Kidney (tissue), 14 donors: ENCODE results near the gene MED14. TPM values are rescaled to one million over a fixed set of nuclear protein-coding genes. Genes with fewer than 3 reads are reported as not detected.

ENCODE experiments used
- DNase-seq, 5 donors: peaks; one replicate each; pipeline ENCODE4 v3.0.0-alpha.2; 2013 to 2020
- FAIRE-seq: peaks from 2 replicates; lab custom pipeline; 2012; peaks lifted over from hg19 to GRCh38; lab: Jason Lieb, UNC
- H3K27ac ChIP-seq, 2 donors: one replicate each; pipeline ENCODE4 v1.7.0; 2013; ENCODE audit warnings: low read depth in 2 of 2, low read length in 2 of 2, inconsistent platforms in 1 of 2
- H3K27me3 ChIP-seq: one replicate; pipeline ENCODE4 v1.7.1; 2013; ENCODE audit warnings: low read length, inconsistent platforms; ENCODE audit not compliant: control insufficient read depth, insufficient read depth
- H3K36me3 ChIP-seq, 3 donors: one replicate each; pipeline versions ENCODE4 v1.7.0 to v1.7.1; 2013; ENCODE audit warnings: low read length in 3 of 3, control low read depth in 1 of 3, inconsistent platforms in 1 of 3; ENCODE audit not compliant: insufficient read depth in 3 of 3, control insufficient read depth in 2 of 3
- H3K4me1 ChIP-seq, 3 donors: one replicate each; pipeline versions ENCODE4 v1.7.0 to v1.7.1; 2013; ENCODE audit warnings: low read length in 3 of 3, inconsistent platforms in 1 of 3, low read depth in 1 of 3; ENCODE audit not compliant: control insufficient read depth in 2 of 3, insufficient read depth in 2 of 3
- H3K4me3 ChIP-seq, 3 donors: one replicate each; pipeline versions ENCODE4 v1.7.0 to v1.8.1; 2013; ENCODE audit warnings: low read length in 3 of 3, control low read depth in 1 of 3, inconsistent platforms in 1 of 3
- H3K9ac ChIP-seq, 3 donors: one replicate each; pipeline versions ENCODE4 v1.7.0 to v1.7.1; 2013; ENCODE audit warnings: low read length in 3 of 3, control low read depth in 1 of 3, inconsistent platforms in 1 of 3
- H3K9me3 ChIP-seq, 3 donors: one replicate each; pipeline versions ENCODE4 v1.7.0 to v1.7.1; 2013; ENCODE audit warnings: low read length in 3 of 3, control low read depth in 1 of 3, inconsistent platforms in 1 of 3; ENCODE audit not compliant: control insufficient read depth in 2 of 3, insufficient read depth in 1 of 3
- CTCF ChIP-seq: IDR thresholded peaks from 3 replicates; pipeline ENCODE4 v1.5.1; 2012; ENCODE audit warnings: mild to moderate bottlenecking, moderate library complexity, borderline replicate concordance; ENCODE audit not compliant: insufficient read depth; ENCODE audit errors: extremely low read depth
- intact Hi-C: fragments of 100-400 bp; cut with DNase I; formaldehyde crosslinking; loops from one replicate; pipeline ENCODE4 v1.11.1; 2022
- polyA plus RNA-seq: library from polyadenylated mRNA; stranded (reverse); fragments of 350-450 nt; fragmentation: Illumina TruSeq; extraction: RNeasy Lipid Tissue Mini Kit (QIAGEN cat#74804); gene quantifications from one replicate; pipeline ENCODE4 v1.2.3, GENCODE V29; 2014; ENCODE audit warnings: low read depth, low replicate concordance; ENCODE audit not compliant: insufficient read depth
- total RNA-seq: library from RNA; stranded (reverse); fragmentation: NEBNext Ultra II Directional; extraction: Animal tissue kit (Norgen Biotek cat#: 25700); gene quantifications from one replicate; pipeline ENCODE4 v1.2.1, GENCODE V29; 2021
- donor health status: control.
- donor health status: control.
- donor health status: control.
- donor health status: control.
- donor health status: control.
- donor health status: DM: yes; HTN: yes; CAD: no.
- donor health status: Normal renal cell carcinoma (clear cell type).

MED14 gene
- total and polyA plus RNA-seq, 2 donors from 2014 or later: 5.9 to 53.7 TPM

- Histone ChIP-seq H3K4me3 (no peak overlapping the region), H3K36me3 (peaks cover 0 to 14% (median 0%) of the 10 kb centered on the region in 3 donors), H3K27ac (no peak overlapping the region), H3K9me3 (no peaks in the 10 kb centered on the region), H3K27me3 (peaks cover 2% of the 10 kb centered on the region), H3K4me1 (no peaks in the 10 kb centered on the region), H3K9ac (no peak overlapping the region)
- DNase-seq (no peak), FAIRE-seq (no peak)
- no peak for TF ChIP-seq CTCF
- intact Hi-C loops: no loop called here
Measured at GRCh38 chrX:40660381-40660780, 75.0 kb downstream of the MED14 start.

DNA sequence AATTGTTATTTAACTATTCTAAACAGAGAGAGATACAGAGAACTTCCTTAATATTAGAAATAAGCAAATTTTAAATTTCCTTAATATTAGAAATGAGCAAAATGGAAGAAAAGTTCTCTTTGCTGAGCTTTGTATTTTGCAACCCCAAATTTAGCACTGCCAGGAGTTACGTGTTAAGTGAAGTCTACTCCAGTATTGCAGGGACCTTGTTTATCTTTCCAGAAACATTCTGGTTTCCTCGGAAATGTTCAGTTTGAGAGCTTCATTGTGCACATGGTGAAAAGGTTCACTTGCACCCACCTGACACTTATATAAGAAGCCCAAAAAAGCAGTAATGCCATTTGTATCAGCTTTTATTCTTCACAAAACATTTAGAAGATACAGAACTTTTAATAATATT lies 81.8 kb downstream of the MED14 start:
- no peak overlapping the region for H3K4me3 ChIP-seq
- peaks cover 7% of the 10 kb centered on the region for H3K27me3 ChIP-seq
- peaks cover 0 to under 1% (median 0%) of the 10 kb centered on the region in 3 donors for H3K36me3 ChIP-seq
- no peak for FAIRE-seq
- H3K4me1 ChIP-seq: no peaks in the 10 kb centered on the region
- H3K9ac ChIP-seq: no peak overlapping the region
- no peaks in the 10 kb centered on the region for H3K9me3 ChIP-seq
- DNase-seq: no peak
- no peak overlapping the region for H3K27ac ChIP-seq
- TF ChIP-seq CTCF: no peak
- intact Hi-C loops: no loop called here

DNA sequence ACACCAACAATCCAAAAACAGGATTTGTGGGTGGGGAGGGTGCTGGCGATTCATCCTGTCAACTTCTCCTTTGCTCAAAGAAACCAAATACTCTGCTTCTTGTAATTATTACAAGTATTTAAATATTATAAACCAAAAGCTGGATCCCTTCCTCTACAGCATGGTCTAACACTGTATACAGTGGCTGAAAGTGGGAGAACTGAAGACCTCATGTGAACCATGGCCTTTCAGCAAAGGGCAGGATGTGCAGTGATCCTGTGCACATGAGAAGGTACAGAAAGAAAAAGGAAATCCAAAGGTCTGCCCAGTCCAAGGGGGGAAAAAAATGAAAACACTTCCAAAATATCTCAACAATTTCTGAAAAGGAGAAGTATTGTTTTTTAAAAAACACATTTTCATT lies 82.7 kb downstream of the MED14 start:
- DNase-seq (no peak), FAIRE-seq (no peak)
- H3K9me3 ChIP-seq: no peaks in the 10 kb centered on the region
- intact Hi-C loops: no loop called here
- TF ChIP-seq CTCF: no peak
- H3K36me3 ChIP-seq: no peaks in the 10 kb centered on the region
- H3K27me3 ChIP-seq: peaks cover 10% of the 10 kb centered on the region
- H3K4me3 ChIP-seq: no peak overlapping the region
- no peak overlapping the region for H3K9ac ChIP-seq
- no peak overlapping the region for H3K27ac ChIP-seq
- no peaks in the 10 kb centered on the region for H3K4me1 ChIP-seq

DNA sequence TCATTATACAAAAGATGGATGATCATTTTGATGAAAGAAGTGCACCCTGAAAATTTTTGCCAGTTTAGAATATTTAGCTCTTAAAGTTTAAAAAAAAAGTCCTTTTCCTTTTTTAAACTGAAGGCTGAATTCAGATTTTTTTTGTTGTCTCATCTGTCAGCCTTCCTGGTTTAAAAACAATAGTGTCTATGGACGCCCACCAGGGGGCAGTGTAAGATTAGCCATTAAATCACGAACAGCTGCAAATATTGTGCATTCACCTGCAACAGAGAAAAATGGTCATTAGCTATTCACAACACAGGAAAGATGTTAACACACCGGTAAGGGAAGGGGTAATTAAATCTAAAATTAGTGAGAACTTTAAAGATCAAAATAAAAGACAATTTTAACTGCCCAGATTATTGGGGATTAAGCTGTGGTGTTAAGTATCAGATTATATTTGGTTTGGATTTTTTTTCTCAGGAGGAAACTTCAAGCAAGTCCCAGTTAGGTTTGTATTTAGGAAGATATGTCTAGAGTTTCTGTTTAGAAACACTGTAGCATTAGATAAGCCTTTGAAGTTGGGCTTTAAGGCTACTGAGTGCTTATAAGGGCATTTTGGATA lies 83.6 kb downstream of the MED14 start:
- intact Hi-C loops: no loop called here
- no peak overlapping the region for H3K9ac ChIP-seq
- TF ChIP-seq CTCF: peak; percentile 64
- no peaks in the 10 kb centered on the region for H3K9me3 ChIP-seq
- H3K4me1 ChIP-seq: no peaks in the 10 kb centered on the region
- no peak overlapping the region for H3K27ac ChIP-seq
- DNase-seq (peak in 4 of 5 donors; percentile 58 to 78 (median 76)), FAIRE-seq (peak; percentile 97)
- H3K27me3 ChIP-seq: peaks cover 10% of the 10 kb centered on the region
- no peak overlapping the region for H3K4me3 ChIP-seq
- H3K36me3 ChIP-seq: no peaks in the 10 kb centered on the region
